Cardiac septum (tissue), 1 donor: ENCODE measurements around the gene IL1B. TPM values are rescaled to one million over a fixed set of nuclear protein-coding genes. Genes with fewer than 3 reads are reported as not detected.
"Not testable (repeated sequence)": the region's sequence is repeated elsewhere in the genome, so short reads cannot be mapped to it uniquely, and the experiment has no call there.

Experiments used
- DNase-seq: peaks from one replicate; pipeline ENCODE4 v3.0.0-alpha.2; 2020; ENCODE audit warnings: low spot score
- intact Hi-C: fragments of 100-400 bp; cut with DNase I; formaldehyde crosslinking; loops from one replicate; pipeline ENCODE4 v1.14.0; 2022
- total RNA-seq: library from RNA; stranded (reverse); fragmentation: NEBNext Ultra II Directional; extraction: Animal tissue kit (Norgen Biotek cat#: 25700); gene quantifications from one replicate; pipeline ENCODE4 v1.2.1, GENCODE V29; 2021
- donor health status: DM: no; HTN: no; CAD: no.

IL1B gene
- total RNA-seq, 1 donor from 2014 or later: 0.48 TPM

DNA sequence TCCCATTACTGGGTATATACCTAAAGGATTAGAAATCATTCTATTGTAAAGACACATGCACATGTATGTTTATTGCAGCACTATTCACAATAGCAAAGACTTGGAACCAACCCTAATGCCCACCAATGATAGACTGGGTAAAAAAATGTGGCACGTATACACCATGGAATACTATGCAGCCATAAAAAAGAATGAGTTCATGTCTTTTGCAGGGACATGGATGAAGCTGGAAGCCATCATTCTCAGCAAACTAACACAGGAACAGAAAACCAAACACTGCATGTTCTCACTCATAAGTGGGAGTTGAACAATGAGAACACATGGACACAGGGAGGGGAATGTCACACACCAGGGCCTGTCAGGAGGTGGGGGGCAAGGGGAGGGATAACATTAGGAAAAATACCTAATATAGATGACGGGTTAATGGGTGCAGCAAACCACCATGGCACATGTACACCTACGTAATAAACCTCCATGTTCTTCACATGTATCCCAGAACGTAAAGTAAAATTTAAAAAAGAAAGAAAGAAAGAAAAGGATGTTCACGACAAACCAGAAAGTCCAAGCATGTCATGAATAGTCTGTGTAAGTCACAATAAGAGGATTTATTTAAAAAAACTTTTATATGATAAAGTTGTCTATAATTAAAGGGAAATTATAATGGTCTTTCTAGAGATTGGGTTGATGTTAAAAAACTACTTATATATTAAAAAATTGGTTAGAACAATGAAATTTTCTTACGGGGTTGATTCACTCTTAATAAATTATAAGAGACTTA lies 23.0 kb upstream of the IL1B start:
- DNase-seq, intact Hi-C loops: not testable (repeated sequence)

DNA sequence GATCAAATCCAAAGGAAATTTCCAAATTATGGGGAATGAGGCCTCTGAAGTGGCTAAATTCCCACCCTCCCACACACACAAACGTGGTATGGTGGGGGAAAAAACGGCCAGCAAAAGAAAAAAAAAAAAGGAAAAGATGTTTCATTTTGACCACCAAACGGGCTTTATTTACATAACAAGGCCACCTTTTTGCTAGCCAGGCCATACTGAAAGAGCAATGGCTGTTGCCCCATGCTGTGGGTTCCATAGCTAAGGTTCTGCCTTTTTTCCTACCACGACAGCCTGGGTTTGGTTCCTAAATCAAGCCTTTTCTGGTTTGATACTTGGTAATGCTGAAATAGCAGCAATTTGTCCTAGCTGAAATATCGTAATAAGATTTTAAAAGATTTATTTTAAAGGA lies 14.0 kb upstream of the IL1B start:
- DNase-seq: no peak
- intact Hi-C loops: no loop called here

DNA sequence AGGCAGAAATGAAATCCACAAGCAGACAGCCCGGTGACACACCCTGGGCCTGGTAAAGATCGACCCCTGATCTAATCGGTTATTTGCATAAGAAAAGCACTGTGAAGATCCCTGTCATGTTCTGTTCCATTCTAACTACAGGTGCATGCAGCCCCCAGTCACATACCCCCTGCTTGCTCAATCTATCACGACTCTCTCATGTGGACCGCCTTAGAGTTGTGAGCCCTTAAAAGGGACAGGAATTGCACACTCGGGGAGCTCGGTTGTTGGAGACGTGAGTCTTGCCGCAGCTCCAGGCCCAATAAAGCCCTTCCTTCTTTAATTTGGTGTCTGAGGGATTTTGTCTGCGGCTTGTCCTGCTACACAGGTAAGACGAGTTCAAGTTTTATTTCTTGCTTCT lies 13.4 kb upstream of the IL1B start:
- intact Hi-C loops: no loop called here
- no peak for DNase-seq

DNA sequence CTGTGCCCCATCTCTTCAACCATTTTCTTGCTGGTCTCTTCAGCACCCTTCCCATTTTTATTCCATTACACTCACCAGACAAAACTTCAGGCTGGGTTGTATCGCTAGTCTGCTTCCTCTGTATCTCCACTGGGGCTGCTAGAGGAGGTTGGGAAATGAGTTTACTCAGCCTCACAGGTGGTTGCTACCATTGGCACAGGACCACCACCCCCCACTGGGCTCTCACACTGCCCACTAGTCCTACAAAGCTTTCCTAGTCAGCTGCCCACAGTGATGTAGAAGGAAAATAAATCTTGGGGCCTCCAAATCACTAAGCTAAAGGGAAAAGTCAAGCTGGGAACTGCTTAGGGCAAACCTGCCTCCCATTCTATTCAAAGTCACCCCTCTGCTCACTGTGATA lies 12.3 kb upstream of the IL1B start:
- intact Hi-C loops: no loop called here
- DNase-seq: no peak

DNA sequence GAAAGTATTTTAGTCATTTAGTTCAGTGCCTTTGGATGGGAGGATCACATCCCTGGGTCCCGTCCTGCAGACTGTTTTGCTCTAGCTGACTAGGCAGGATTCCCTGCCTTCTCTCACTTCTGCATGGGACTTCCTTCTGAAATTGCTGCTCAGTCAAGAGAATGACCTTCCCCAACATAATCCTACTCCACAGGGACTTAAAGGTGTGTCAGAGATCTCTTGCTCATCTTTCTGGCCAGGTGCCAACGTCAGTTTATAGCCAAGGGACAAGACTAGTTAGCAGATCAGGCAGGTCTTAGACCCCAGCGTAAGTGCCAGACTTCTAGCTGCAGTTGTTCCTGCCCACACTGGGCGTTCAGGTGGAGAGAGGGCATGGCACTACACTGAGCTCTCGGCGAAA lies 9.5 kb upstream of the IL1B start:
- no peak for DNase-seq
- intact Hi-C loops: no loop called here

DNA sequence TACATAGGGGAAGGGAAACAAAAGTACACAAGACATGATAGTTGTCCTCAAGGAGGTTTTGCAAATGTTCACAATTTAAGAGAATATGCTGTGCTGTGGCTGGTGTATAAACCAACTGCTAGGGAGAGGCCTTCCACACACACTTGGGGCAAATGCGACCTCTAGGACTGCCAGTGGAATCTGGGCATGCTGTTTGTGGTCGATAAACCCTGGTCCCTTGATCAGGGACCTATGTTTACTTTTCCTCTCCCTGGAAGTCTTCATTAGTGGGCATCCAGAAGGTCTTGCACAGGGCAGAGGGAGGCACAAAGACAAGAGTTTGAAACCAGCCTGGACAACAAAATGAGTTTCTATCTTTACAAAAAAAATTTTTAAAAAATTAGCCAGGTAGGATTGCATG lies 7.3 kb upstream of the IL1B start:
- intact Hi-C loops: no loop called here
- no peak for DNase-seq

DNA sequence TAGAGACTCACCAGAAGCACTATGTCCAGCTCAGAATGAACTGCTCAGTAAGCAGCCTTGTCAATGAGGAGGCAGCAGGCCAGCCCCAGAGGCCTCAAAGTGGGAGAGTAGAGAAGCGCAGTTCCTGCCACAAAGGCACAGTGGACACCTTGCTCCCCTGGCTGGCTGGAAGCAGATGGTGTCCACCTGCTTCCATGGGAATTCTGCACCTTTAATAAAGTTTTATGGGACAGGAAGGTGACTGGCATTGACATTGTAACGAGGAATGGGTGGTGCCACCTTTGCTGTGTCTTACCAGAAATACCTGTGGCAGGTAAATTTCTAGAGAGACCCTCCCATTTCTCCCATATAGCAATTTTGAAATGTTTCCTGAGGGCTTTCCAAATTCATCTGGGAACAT lies 6.7 kb upstream of the IL1B start:
- intact Hi-C loops: no loop called here

DNA sequence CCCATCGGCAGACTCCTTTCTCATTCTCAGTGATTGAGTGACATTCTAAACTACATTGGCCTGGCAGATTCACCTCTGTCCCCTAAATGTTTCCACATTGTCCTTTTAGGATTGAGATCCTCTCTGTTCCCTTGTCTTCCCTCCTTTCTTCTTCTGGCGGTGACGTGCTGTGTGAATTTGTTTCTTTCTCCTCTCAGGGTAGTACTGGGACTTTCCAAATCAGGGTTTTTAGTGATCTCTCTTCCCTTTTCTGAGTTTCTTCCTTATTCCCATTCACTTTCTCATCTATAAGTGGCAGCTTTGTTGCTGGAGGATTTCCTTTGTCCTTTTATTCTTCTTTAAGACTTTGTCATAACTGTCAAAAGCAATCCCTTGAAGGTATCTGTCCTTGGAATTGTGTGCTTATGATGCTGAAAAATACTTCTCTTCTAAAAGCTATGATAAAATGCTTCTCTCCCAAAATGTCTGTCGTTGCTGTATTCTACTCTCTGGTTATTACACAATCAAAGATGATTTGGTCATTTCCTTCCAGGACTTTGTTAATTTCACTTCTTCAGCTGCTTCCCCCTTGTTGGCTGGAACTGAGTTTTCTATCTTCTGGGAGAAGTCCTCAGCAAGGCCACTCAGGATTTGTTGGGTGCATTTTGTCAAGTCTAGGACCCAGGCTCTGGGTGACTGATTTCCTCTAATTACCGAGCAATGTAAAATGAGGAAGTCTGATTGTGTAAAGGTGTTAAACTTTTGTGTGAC lies 4.9 kb upstream of the IL1B start:
- no peak for DNase-seq
- intact Hi-C loops: no loop called here

More for the DNA sequence above, 6.7 kb upstream of the IL1B start:
- no peak for DNase-seq

DNA sequence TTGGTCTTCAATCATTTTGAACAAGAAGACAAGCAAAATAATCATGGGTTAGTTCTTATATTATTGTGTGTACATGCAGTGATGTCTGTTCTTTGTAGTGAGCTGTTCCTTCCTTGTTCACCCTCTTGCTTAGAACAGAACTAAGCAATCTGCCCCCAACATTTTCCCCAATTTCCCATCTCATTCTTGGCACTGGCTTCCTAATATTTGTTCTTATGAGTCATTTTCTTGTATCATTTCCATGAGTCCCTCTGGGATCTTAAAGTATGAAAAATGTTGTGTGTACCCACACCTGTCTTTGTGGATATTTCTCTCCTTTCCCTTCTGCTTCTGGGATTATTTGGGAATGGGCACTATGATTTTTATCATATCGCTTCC lies 3.5 kb upstream of the IL1B start:
- intact Hi-C loops: no loop called here

DNA sequence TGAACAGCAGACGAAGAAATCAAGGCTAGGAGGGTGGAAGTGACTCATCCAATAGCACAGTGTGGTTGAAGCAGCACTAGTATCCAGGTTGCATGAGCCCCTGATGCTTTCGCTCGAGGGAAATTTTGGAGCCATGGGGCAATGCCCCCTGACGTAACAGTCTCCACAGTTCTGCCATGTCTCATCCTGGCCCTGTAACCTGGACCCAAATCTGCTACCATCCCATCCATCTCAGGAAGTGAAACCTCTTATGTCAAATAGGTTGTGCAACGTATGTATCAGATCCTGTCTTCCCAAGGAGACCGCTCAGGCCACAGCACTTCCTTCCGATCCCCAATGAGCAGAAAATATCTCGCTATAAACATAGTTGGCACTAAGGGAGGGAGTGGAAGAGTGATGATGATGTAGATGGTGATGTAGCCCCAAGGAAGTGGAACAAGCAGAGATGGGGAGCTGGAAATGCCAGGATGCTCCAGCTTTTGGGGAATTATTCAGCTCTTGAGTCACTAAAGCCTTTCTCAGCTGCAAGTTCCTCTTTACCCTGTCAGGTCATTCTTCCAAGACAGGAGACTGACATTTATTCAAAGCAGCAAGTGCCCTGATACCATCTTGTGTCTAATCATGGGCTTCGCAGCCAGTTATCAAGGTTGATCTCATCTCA lies 3.0 kb upstream of the IL1B start:
- intact Hi-C loops: no loop called here
- no peak for DNase-seq

More for the DNA sequence above, 3.5 kb upstream of the IL1B start:
- DNase-seq: no peak

DNA sequence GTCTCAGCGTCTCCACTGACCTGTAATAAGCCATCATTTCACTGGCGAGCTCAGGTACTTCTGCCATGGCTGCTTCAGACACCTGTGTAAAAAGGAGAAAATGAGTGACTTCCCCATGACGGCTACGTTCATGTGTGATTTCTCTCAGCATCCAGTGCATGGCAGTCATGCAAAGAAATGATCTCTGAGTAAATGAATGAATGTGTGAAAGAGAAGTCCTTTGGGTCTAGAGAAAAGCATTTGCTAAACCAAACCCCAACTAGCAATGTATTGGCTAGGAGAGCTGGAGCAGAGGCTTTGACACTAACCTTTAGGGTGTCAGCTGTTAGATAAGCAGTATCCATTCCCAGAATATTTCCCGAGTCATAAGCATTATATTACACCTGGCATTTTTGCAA lies 417 bp downstream of the IL1B start:
- intact Hi-C loops: no loop called here
- DNase-seq: no peak

DNA sequence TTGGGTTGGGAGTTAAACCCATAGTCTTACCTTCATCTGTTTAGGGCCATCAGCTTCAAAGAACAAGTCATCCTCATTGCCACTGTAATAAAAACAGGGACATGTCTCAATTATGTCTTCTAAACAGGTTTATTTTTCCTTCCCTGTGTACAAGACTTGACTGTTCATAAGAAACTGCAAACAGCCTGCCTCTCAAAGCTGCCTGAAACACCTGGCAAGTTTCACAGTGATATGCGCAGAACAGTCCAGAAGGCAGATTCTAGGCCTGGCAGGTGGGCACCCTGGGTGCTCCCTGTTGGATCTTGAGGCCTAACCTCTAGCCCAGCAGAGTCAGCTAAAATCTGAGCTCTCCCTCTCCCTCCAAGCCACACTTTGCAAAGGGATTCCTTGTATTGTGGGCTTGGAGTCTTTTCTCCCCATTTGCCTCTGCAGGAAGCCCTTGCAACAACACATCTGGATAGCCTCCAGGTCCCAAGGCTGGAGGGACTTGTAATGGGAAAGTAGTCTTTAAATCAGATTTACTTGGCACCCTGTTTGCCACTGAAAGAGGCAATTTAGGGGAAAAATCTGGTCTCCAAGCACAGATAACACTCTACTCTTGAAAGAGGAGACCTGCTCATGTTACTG lies 930 bp downstream of the IL1B start:
- DNase-seq: no peak
- intact Hi-C loops: no loop called here

DNA sequence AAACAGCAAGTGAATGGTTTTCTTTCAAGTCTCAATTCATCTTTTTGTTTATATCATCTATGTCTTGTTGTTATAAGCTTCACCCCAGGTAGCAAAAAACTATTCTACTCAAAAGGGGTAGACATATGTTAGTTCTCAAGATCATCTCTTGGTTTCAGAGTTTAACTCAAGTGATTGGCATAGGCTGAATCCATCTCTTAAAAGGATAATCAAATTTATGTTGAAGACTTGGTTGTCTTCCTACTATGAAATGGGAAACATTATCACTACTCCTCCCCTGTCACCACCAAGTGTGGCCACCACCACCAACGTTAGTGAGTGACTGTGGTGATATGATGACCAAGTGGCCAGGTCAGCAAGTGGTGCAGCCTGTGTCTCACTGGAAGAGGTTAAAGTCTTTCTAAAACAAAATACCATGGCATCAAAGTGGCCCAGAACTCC lies 1.5 kb downstream of the IL1B start:
- DNase-seq: no peak
- intact Hi-C loops: no loop called here

DNA sequence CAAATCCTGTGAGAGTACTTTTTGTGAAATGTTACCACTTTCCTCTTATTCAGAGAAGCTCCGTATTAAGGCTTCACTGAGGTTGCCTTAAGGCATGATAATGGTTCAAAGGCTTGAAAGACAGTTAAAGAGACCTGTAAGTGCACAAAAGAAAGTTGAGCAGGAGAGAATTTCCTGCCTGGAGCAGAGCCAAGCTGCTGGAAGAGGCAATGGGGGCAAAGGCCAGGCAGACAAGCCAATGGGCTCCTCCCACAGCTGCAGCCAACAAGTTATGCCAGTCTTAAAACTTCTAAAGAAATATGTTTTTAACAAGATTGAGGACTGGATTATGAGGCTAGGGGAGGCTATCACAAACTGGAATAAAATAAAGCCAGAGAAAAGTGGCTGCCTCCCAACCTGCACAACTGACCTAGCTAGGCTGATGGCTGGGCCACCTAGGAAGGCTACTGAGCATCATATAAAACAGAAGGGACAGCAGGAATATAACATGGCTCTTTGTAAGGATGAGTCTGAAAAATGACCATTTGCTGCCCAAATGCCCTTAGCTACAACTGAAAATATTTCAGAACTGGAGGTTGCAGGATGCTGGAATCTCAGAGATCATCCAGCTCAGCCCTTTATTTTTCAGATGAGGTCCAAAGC lies 2.1 kb downstream of the IL1B start:
- intact Hi-C loops: no loop called here
- DNase-seq: no peak

DNA sequence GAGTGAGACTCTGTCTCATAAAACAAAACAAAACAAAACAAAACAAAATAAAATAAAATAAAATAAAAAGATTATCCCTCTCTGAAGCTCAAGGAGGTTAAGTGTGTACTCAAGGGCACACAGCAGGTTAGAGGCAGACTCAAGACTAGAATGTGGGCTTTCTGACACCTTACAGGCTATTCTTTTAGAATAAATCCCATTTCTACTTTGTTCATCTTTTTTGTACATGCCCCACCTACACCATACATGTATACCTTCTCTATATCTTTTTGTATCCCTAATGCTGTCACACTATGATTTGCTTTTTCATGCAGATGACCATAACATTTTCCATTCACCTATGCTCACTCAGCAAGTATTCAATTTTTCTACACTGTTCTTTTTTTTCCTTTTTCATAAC lies 2.6 kb downstream of the IL1B start:
- intact Hi-C loops: no loop called here
- DNase-seq: no peak

DNA sequence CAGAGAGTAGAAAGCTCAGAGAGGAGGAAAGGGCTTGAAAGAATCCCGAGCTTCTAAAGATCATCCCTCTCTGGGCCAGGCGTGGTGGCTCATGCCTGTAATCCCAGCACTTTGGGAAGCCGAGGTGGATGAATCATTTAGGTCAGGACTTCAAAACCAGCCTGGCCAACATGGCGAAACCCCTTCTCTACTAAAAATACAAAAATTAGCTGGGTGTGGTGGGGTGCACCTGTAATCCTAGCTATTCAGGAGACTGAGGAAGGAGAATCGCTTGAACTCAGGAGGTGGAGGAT lies 3.0 kb downstream of the IL1B start:
- DNase-seq, intact Hi-C loops: not testable (repeated sequence)

DNA sequence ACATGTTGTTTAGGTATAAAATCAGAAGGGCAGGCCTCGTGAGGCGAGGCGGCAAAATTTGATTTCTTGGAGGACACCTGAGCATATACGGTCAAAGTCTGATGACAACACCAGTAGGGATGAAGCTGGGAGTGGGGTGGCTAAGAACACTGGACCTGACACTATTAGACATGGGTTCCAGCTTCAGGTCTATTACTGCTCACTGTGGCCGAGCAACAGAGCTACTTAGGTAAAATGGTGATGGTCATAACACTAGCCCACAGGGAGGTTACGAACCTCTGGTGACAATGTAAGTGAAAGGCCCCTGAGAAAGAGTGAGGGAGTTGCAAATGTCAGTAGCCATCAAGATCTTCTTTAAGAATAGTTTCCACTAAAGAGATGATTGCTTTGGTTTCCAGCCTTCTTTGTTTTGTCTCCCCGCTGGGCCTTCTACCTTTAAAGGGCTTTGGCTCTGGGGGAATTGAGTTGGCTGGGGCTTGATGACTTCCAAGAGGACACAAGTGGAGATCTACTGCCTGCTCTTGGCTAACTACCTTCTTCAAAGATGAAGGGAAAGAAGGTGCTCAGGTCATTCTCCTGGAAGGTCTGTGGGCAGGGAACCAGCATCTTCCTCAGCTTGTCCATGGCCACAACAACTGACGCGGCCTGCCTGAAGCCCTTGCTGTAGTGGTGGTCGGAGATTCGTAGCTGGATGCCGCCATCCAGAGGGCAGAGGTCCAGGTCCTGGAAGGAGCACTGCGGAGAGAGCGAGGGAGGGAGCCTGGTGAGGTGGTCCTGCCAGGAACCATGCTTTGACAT lies 3.5 kb downstream of the IL1B start:
- intact Hi-C loops: no loop called here
- no peak for DNase-seq

DNA sequence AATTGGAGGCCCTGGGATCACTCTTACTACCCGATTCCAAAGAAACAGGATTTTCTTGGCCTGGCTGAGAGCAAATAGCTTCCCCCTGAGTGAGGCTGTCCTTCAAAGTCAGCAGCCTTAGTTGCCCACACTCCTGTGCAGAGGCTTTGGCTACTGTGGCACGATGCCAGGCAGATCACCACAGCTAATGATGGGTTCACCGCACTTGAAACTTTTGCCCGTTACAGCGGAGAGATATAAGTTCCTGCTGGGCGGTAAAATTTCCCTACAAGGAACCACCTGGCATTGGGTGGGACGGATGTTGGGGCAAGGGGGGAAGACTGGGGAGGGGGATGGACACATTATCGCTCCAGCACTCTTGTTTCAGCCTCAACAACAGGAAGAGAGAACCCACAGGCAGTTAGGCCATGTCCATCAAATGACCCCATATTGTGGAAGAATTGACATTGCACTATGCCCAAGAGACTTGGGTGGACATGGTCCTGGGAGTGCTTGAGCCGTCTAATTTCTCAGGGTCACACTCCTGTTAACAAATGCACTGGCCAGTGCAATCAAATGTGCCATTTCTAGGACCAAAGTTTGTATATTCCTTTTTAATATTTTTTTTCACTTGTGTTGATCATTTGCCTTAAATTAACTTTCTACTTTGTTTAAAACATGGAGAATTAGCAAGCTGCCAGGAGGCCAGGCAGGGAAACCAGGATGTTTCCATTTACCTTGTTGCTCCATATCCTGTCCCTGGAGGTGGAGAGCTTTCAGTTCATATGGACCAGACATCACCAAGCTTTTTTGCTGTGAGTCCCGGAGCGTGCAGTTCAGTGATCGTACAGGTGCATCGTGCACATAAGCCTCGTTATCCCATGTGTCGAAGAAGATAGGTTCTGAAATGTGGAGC lies 4.4 kb downstream of the IL1B start:
- DNase-seq: no peak
- intact Hi-C loops: no loop called here
